Stimulated activated CD8-positive, alpha-beta memory T cell treated with anti-CD3 and anti-CD28 coated beads, Interleukin-4, amount 100 ng/mL, for 48 hours (primary cell): Measurements from ENCODE around the gene CCDC57.

ENCODE experiments used
- DNase-seq: peaks from one replicate; pipeline ENCODE4 v3.0.0-alpha.2; 2020

The CCDC57 gene

DNA sequence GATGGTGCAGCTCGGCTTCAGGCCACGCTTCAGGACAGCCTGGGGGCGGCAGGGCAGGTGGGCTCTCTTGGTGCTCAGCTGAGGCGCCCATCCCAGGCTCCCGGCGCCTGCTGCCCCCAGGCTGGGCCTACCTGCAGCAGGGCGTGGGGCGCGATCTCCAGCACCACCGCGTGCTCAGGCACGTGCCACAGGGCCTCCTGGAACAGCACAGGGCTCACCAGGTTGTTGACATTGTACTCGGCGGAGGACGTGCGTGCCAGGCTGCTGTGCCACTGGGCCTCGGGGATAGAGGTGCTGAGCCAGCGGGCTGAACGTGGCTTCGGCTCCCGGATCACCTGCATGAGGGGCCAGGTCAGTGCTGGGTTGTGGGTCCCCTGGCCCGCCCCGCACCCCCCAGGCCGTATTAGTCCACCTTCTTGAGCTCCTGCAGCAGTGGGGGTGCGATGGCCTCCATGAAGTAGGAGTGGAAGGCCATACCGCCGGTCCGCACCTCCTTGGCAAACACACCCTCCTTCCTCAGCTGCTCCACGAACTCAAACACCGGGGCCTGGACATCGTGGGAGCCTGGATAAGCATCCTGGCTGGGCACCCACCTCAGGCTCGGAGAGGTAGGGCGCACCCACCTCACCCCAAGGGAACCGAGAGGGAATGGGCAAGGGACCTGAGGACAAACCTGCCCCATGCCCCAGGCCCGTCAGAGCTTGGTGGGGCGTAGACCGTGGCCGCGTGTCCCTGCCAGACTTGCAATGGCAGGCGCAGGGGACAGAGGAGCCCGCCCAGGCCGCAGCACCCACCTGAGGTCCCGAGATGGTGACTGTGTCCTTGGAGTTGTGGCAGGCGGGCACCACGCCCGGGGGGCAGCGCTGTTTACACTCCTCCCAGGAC lies 123.6 kb downstream of the CCDC57 start:
- DNase-seq, result no peak

DNA sequence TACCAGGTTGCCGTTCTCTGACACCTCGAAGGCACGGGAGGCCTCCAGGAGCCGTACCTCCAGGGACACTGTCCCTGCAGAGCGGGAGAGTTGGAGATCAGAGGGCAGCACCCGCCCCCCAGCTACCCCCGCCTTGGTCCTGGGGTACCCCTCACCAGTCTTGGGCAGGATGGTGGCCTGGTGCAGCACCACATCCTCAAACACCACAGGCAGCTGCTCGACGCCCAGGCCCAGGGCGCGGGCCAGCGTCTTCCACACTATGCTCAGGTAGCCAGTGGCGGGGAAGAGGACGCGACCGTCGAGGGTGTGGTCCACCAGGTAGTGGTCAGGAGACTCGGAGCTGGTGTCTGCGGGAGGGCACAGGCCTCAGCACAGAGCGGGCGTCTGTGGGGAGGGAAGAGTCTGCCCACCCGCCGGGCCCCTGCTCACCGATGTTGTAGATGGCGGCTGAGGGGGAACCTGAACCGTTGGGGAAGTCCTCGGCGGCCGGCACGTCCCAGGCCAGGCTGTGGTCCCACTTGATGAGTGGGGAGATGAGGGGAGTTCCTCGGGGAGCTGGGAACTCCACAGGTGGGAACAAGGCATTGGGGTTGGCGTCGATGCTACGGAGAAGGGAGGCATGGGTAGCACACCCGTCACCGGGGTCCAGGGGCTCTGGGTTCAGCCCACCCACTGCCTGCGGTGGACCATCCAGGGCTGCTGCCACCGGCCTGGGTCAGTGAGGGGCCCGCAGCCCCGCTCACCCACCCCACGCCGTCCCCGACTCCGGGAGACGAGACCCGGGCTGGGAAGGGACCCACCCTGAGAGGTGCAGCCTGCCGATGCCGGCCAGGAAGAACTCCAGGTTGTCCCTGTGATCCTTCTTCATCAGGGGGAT lies 124.4 kb downstream of the CCDC57 start:
- DNase-seq, result no peak

DNA sequence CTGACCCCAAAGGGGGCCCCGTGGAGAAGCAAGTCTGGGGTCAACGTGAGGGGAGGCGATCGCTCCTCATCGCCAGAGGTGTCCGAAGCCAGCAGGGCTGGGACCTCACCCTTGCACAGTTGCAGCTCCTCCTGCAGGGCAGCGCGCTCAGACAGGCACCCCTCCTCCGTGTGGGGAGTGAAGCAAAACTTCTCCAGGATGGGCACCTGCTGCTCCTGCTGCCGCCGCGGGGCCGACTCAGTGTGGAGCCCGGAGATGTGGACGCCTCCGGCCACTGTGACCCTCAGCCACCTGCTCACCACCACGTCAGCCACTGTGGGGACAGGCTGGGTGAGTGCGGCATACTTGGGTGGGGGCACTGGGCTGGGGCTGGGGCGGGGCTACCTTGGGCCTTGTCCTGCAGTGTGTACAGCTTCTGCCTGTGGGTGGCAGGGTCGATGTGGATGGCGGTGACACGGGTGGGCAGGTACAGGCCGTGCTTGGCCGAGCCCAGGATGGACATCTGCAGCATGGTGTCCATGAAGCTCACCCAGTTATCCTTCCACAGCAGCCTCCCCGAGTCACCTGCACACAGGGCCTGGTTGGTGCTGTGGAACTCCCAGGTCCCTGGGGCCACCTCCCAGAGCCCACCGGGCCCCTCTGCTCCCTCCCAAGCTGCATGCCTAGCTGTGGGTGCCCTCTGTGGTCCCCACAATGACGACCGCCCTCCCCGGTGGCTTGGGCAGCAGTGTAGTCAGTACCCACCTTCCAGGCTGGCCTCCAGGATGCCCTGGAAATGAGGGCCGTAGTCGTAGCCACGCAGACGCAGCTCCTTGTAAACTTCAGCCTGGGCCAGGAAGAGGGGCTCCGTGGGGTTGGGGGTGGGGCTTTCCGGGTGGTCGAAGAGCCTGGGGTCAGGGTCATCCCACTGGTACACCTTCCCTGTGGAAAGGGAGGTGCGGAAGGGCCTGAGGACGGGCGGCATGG lies 125.4 kb downstream of the CCDC57 start:
- no peak for DNase-seq

DNA sequence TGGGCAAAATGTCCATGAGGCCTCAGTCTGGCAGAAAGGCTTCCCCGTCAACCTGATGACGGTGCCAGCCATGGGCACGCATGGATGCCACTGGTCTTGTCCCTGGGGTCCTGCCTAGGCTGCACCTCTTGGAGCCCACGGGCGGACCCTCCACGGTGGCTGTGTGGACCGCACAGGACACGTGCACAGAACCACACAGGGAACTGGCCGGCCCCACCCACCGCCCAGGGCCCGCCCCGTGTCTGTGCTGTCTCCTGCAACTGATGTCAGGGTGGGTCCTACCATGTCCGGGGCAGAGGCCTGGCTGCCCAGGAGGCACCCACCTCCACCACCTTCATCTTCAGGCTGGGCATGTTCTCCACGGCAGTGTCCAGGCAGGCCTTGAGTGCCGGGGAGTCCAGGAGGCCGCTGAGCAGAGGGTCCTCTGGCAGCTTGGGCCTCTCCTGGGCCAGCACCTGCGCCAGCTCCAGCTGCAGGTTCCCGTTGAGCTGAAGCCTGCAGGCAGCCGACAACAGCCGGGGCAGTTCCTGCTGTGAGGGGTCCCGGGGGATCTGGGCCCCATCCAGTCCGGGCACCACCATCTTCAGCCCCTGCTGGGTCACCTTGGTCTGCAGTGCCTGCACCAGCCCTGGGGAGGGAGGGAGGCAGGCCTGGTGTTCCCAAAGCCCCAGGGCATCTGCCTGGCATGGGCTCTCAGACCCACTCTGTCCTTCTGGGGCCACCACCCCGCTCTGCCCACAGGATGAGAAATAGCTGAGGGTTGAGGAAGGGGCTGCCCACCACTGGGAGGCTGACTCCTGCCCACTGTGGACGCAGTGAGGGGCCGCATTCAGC lies 126.5 kb downstream of the CCDC57 start:
- DNase-seq, result no peak

DNA sequence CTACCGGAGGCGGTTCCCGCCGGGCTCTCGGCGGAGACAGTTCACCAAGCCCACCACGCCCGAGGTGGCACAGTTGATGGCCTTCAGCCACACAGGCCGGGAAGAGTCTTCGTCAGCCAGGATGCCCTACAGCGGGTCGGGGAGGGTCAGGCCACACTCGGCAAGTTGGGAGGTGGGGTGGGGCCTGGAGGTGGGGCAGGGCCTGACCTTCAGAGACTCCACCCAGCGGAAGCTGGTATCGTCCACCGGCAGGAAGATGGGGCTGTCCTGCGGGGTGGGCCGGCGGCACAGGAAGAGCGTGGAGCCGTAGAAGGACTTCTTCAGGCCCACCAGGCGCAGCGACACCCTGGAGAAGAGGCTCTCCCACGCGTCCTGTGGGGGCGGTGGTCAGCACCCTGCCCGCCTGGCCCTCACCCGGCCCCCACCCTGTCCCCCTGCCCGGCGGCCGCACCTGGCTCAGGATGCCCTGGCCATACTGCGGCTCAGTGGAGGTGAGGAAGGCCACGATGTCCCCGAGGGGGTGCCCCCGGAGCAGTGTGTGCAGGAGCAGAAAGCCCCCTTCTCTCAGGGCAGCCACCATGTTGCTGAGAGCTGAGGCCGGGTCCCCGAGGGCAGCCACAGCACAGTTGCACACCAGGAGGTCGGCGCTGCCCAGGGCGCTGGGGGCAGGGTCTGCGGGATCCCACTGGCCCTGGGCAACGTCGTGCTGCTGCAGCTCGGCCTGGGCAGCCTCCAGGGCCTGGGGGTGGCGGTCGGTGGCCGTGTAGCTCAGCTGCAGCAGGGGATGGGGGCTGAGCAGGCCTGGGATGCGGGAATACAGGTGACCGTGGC lies 127.4 kb downstream of the CCDC57 start:
- DNase-seq, result no peak

DNA sequence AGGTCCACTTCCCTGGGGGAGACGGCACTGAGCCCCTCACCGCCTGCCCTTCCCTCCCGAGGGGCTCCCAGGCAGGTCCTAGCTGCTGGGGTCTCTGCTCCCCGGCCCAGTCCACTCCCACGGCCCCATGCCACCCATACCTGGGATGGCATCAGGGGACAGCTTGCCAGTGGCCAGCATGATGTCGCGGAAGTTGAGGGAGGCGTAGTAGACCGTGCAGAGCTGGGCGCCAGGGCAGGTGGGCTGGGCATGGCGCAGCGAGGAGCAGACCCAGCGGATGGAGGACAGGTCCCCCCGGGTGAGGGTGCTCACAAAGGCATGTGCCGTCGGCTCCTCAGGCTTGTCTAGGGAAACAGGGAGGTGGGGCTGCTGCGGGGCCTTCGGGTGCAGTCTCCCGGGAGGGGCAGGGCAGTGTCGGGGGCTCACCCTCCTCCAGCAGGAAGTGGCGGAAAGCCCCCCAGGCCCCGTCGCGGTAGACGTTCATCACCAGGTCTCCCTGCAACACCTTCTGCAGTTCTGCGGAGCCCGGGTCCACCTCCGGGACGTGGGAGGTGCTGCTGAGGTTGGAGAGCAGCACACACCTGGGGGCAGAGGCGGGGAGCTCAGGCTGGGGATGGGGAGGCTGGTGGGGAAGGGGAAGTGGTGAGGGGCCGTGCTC lies 128.1 kb downstream of the CCDC57 start:
- DNase-seq, result no peak

DNA sequence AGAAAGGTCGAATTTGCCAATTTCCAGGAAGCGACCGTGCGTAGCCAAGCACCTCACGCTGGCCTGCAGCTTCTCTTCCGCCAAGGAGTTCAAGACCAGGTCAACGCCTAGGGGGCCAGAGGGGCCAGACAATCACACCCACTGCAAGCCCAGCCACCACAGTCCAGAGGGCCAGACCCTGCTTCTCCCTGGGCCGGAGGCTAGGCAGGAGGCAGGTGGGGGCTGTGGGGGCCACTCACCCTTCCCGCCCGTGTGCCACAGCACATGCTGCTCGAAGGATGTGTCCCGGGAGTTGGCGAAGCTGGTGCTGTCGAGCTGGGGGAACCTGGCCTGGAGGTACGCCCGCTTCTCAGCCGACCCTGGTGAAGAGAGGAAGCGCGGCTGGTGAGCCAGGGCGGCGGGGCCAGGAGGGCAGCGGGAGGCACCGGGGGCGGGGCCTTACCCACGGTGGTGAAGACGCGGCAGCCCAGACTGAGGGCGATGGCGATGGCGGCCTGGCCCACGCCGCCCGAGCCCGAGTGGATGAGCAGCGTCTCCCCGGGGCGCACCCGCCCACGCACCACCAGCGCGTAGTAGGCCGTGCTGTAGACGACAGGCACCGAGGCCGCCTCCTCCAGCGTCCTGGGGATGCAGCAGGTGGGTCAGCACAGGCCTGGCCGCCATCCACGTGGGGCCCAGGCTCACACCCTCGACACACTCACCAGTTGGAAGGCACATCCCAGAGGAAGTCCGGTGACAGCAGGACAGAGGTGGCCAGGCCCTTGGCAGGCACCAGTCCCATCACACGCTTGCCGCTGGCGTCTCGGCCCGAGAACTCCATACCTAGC lies 128.9 kb downstream of the CCDC57 start:
- no peak for DNase-seq

DNA sequence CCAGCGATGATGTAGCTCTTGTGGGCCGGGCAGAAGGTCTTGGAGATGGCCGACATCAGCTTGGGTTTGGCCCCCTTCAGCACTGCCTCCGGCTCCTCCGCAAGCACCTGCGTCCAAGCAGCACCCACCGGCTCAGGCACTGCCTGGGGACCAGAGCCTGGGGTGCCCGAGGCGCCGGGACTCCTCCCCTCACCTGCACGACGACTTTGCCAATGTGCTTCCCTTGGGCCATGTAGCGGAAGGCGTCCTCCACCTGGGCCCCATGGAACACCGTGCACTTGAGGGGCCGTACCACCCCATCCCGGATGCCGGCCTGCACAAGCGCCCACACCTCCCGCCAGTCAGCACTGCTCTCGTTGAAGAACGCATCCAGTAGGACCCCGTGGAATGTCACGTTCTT lies 129.6 kb downstream of the CCDC57 start:
- DNase-seq, result no peak

DNA sequence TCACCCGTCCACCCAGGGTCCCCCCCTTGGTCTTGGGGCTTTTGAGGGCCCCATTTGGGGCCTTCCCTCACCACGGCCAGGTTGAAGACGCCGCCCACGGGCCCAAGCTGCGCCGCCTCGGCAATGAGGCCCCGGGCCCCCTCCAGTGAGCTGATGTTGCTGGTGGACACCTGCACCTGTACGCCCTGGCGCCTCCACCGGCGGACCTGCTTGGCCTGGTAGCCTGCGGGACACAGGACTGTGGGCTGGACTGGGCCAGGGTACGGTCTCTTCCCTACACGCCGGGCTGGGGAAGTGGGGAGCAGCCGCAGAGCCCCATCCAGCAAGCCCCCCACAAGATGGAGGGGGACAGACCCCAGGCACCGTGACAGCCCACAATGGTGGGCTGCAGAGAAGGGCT lies 130.2 kb downstream of the CCDC57 start:
- DNase-seq, result no peak

DNA sequence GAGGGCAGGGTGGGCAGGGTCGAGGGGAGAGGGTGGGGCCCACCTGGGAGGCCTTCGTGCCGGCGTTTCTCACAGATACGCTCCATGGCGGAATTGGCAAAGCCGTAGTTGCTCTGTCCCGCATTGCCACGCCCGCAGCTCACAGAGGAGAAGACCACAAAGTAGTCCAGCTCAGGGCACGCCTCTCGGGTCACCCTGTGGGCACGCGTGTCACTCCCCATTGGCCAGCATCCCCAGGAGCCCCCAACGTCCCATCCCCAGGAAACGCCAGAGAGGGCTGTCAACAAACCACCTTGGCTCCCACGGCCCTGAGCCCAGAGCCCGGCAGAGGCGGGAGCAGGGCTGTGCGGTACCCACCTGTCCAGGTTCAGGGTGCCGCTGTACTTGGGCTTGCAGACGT lies 130.7 kb downstream of the CCDC57 start:
- DNase-seq, result no peak

DNA sequence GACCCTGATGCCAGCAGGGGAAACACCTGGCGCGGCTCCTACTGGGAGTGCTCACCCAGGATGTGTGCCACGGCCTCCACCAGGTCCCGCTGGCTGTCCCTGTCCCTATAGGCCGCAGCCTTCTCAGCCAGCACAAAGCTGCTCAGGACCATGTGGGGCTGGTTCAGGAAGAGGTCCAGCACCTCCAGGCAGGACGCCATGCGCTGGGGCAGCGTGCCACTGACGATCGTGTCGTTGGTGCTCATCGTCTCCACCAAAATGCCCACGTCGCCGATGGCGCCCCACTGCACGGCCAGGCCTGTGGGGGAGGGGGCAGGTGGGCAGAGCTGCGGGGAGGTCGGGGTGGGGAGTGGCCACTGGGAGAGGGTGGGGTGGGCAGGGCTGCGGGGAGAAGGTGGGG lies 131.1 kb downstream of the CCDC57 start:
- no peak for DNase-seq

DNA sequence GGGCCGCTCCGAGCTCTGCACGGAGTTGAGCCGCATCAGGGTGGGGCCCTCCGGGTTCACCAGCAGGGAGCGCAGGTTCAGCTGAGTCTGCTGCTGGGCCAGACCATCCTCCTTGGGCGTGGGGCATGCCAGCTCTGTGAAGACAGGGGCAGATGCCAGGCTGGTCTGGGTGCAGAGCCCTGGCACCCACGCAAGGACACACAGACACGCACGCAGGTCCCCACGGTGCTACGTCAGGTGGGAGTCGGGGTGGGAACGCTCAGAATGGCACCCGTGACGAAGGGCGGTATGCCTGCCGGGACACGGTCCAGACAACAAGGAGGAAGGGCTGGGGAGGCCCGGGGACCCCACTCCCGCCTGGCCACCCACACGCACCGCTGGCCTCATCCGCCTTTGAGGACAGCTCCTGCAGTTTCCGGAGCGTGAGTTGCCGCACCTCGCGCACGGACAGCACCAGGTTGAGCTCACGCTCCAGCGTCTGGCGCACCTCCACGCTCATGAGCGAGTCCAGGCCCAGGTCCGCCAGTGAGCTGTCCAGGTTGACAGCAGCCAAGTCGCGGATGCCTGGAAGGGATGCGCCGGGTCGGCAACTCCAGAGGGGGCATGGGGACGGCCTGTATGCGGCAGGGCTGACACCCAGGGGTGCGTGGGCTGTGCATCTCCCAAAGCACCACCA lies 131.7 kb downstream of the CCDC57 start:
- no peak for DNase-seq

DNA sequence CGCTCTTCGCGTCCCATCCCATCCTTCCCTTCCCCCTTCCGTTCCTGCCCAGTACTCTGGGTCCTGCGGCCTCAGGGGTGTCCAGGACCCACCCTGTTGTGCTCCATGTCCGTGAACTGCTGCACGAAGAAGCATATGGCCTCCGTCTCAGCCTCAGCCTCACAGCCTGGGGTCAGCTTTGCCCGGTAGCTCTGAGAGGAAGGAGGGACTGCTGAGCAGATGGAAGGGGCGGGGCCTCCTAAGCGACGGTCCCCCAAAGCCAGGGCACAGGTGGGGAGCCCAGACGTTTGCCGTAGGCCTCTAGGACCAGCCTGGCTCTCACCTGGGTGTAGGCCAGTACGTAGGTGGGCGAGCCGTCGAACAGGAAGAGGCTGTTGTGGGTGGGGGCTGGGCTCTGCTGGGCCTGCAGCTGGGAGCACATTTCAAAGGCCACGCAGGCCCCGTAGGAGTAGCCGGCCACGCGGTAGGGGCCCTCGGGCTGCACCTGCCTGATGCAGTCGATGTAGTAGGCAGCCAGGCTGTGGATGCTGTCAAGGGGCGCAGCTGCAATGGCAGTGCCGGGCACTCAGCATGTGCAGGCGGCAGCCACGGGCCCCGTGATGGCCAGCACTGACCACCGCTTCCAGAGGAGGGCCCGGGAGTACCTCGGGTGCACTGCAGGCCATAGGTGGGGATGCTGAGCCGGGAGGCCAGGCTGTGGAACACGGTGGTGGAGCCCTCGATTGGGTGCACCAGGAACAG lies 132.4 kb downstream of the CCDC57 start:
- DNase-seq, result no peak

DNA sequence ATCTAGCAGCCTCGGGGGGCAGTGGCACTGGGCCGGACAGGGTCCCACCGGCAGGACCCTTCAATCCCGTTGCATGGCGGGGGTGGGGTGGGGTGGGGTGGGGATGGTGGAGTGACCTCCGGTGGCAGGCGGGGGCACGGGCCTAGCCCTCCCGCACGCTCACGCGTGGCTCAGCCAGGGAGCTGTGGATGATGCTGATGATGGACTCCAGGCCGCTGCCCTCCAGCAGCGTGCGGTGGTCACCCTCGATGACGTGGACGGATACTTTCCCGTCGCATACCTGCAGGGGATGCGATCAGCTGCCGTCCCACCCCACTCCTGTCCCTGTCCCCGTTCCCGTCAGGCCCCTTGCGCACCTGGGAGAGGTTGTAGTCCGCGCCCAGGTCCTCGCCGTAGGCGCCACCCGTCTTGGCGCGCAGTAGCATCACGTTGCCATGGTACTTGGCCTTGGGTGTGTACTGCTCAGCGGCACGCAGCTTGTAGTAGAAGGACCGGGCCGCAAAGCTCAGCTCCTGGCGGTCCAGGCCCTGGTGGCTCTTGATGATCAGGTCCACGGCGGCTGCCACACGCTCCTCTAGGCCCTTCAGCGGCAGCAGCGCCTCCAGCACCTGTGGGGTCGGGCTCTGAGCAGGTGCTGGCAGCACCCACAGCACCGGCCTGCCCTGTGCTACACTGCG lies 133.5 kb downstream of the CCDC57 start:
- DNase-seq, result no peak

DNA sequence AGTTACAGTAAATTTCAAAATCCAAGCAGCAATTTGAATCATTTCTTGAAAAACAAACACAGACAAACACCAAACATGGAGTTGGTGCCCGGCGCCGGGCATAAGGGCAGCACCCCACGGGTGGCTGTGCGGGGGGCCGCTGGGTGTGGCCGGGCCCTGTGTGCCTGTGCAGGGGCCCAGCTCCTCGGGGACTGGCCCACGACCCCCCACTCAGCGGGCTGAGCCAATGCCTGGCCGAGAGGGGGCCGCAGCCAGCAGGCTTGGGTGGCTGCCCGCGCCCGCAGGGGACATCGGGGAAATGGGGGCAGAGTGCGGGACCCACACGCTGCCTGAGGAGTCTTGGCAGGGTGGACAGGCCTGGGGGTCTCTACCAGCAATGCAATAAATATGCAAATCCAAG lies 134.2 kb downstream of the CCDC57 start:
- no peak for DNase-seq

DNA sequence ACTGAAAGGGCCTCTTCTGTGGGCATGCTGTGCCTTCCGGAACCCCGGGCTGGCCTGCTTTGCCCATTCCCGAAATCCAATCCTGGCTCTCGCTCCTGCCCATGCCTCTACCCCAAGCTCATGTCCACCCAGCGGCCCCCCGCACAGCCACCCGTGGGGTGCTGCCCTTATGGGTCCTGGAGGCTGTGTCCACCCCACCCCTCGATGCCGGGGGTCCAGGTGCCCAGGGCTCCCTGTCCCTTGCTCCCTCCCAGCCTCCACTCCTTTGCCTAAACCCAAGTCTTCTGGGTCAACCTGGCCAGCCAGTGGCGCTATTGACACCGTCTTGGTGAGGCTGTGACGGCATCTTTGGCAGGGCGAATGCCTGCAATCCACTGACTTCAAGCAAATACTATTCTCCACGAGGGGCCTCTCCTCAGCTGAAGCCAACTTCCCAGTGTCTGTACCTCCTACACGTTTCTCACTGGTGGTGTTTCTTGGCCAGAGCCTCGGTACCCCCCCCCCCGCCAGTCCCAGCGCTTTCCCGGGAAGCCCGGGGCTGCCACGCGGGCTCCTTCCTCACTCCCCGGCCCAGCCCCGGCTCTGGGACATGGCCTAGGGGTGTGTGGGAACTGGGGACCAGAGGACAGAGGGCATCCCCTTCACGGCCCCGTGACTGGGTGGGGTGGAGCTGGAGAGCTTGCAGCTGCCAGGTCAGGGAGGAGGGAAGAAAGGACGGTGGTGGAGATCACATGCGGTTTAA lies 134.9 kb downstream of the CCDC57 start:
- no peak for DNase-seq
